ENCODE measurements around the gene LYST.

LYST gene, protein sequence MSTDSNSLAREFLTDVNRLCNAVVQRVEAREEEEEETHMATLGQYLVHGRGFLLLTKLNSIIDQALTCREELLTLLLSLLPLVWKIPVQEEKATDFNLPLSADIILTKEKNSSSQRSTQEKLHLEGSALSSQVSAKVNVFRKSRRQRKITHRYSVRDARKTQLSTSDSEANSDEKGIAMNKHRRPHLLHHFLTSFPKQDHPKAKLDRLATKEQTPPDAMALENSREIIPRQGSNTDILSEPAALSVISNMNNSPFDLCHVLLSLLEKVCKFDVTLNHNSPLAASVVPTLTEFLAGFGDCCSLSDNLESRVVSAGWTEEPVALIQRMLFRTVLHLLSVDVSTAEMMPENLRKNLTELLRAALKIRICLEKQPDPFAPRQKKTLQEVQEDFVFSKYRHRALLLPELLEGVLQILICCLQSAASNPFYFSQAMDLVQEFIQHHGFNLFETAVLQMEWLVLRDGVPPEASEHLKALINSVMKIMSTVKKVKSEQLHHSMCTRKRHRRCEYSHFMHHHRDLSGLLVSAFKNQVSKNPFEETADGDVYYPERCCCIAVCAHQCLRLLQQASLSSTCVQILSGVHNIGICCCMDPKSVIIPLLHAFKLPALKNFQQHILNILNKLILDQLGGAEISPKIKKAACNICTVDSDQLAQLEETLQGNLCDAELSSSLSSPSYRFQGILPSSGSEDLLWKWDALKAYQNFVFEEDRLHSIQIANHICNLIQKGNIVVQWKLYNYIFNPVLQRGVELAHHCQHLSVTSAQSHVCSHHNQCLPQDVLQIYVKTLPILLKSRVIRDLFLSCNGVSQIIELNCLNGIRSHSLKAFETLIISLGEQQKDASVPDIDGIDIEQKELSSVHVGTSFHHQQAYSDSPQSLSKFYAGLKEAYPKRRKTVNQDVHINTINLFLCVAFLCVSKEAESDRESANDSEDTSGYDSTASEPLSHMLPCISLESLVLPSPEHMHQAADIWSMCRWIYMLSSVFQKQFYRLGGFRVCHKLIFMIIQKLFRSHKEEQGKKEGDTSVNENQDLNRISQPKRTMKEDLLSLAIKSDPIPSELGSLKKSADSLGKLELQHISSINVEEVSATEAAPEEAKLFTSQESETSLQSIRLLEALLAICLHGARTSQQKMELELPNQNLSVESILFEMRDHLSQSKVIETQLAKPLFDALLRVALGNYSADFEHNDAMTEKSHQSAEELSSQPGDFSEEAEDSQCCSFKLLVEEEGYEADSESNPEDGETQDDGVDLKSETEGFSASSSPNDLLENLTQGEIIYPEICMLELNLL (N-terminal part only)

DNA sequence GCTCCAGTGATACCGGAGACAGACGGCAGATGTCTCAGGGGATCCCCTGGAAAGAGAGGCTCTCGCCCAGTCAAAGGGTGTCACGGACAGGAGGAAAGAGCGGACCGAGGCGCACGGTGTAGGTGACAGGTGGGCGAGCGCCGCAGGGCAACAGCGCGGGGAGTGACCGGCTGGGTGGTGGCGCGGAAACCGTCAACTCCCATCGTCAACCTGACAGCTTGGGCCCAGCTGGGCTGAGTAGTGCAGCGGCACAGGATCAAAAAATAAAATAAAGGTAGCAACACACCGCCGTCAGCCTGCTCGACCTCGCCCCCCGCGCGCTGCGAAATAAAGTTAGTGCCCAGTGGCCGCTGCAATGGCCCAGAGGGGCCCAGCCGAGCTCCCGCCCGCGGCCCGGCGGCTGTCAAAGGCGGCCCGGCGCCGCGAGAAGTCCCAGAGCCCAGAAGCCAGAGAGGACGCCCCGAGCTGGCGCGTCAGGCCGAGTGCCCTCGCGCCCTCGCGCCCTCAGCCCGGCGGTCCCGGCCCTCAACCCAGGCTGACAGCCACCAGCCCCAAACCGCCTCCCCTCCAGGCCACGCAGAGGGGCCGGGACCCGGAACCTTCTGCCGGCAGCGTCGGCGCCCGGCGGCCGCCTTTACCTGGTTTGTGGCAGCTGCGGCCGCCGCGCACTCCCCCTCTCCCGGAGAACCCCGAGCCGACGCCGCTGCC, at the start of gene LYST:
TSS of gene LYST (minus strand) at position 702 of the 708 bp plus-strand sequence. CDS start 36,489 bp downstream, outside the sequence.
- TF ChIP-seq, protein P1, sequence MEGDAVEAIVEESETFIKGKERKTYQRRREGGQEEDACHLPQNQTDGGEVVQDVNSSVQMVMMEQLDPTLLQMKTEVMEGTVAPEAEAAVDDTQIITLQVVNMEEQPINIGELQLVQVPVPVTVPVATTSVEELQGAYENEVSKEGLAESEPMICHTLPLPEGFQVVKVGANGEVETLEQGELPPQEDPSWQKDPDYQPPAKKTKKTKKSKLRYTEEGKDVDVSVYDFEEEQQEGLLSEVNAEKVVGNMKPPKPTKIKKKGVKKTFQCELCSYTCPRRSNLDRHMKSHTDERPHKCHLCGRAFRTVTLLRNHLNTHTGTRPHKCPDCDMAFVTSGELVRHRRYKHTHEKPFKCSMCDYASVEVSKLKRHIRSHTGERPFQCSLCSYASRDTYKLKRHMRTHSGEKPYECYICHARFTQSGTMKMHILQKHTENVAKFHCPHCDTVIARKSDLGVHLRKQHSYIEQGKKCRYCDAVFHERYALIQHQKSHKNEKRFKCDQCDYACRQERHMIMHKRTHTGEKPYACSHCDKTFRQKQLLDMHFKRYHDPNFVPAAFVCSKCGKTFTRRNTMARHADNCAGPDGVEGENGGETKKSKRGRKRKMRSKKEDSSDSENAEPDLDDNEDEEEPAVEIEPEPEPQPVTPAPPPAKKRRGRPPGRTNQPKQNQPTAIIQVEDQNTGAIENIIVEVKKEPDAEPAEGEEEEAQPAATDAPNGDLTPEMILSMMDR (IDR thresholded peaks at IDR 0.05), result peak; percentile 40; the same call in 1 of the 2 replicates

DNA sequence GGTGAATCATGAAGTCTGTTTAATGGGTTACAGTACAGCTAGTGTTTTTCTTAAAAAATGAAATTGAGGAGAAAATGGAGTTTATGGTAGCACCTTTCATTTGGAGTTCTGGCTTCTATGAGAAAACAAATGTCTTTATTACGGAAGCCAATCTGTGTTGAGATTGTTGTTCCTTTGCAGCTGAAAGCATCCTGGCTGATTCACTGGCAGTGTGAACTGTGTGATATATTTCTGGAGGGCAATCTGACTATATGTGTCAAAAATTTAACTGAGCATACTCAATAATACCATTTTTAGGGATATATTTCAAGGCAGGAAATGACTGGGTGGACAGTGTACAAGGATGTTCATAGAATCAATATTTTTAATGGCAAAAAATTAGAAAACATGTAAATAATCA, 46.6 kb upstream of the LYST start:
- TF ChIP-seq, protein P1 (IDR thresholded peaks at IDR 0.05), result no peak

DNA sequence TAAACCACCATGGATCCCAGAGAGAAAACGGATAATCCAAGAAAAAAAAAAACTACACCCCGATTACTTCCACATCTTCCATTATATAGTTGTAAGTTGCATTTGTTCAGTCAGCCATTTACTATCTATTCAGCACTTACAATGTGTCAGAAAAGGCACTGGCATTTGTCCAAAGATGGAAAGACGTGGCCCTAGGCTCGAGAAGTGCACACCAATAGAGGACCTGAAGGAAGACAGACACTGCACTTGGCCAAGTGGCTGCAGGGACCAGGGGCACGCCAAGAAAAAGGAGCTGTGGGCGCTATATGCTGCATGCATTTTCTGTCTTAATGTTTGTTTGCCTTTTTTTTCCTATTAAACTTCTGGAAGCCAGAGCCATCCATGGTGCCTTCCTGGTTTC, 45.2 kb upstream of the LYST start:
- TF ChIP-seq, protein P1 (IDR thresholded peaks at IDR 0.05), result no peak

DNA sequence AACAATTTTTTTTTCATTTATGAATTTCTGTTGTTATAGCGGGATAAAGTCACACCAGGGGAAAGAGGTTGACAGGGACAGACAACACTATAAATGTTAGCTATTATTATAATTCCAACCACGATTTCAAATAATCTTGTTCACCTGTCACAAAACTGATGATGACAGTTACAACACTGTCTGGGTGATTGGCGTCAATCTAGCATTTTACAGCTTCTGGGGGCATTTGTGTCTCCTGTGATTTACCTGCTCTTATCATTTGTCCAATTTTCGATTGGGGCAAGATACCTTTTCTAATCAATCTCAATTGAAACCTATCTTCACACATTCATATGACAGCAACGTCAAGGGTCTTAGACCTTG, 44.6 kb upstream of the LYST start:
- TF ChIP-seq, protein P1 (IDR thresholded peaks at IDR 0.05), result no peak

DNA sequence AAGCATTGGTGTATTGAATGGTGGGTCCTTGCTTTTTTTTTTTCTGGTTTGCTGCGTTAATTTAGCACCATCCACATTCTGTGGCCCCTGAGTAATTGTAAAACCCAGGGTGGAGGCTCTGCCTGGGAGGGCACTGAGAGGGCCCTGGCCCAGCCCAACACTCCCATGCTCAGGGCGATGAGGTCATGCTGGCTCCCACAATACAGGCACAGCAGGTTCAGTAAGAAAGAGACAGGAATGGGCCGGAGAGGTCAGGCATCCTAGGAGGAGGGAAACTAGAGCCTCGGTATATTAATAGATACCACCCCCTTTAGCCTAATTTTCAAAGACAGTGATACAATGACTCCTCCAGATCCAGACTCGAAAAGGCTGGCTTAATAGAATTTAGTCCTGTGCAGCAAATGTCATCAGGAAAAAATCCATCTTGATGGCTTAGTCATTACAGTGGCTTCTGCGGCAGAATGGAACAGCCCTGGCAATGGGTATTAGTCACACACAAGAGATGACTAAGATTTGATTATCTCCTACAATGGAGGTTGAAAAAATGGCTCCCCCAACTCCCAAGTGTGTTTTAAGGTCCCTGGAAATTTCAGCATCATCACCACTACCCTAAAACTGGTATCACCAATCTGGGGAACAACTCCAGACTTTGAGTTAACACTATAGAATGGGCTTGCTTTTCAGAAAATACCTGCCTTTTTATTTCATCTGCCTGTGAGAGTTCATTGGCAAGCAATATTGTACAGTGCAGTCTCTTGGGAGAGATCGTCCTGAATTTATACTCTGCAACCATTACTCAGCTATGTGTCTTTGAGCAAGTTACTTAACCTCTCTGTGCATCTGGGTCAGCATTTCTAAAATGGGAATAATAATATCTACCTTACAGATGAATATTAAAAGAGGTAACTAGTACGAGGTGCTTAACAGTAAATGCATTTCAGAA, 43.9 kb upstream of the LYST start:
- TF ChIP-seq, protein P1 (IDR thresholded peaks at IDR 0.05), result no peak

DNA sequence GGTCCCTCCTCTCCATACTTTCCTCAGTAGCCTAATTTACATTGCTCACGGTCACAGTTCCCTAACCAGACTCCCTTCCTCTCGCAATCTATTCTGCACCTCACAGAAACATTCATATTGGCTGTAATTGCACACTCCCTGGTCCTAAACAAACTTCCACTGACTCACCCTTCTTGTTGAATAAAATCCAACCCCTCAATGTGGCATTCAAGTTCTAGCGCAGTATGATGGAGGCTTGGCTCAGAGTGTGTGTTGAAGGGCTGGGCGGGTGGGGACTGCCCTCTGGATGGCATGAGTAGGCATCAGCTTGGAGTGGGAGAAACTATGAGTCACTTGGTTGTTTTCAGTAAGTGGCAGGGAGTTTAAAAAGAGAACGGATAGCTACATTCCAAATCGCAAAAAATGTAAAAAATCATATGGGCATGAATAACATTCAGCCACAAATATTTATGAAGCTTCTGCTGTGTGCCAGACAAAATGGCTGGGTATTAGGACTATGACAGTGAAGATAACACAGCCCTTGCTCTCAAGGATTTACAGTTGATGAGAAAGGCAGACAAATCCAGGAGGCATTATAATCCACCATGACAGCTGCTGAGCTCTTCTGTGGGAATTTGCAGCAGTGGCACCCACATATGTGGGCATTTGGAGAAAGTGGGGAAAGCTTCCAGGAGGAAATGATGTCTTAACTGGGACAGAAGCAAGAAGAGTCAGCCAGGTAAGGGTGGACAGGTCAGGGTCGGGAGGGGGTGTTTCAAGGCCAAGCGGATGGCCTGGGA, 42.2 kb upstream of the LYST start:
- TF ChIP-seq, protein P1 (IDR thresholded peaks at IDR 0.05), result no peak
